Measurements from ENCODE around the gene IRF6.
"Not testable (repeated sequence)": the region's sequence is repeated elsewhere in the genome, so short reads cannot be mapped to it uniquely, and the experiment has no call there.

IRF6 gene

DNA sequence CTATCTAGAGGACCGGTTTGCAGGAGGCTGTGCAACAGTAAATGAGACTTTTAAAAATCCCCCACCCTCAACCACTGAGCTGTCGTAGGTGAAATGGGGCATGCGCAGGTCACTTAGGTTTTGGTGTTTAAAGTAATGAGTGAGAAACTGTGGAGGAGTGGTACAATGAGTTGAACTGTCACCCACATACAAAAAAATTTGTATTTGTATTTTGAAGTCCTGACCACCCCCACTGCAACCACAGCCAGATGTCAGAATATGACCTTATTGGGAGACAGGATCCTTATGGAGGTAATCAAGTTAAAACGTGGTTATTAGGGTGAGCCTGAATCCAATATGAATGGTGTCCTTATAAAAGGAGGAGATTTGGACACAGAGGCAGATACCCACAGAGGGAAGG, 1.6 kb upstream of the IRF6 start:
- H3K27me3 ChIP-seq (ENCODE audit: control insufficient read depth, insufficient read depth, low read length), result peaks cover 24% of the 10 kb centered on the region; the same call in 1 of the 2 replicates
- H3K9me3 ChIP-seq (ENCODE audit: control insufficient read depth, insufficient read depth, low read depth, low read length), result no peaks in the 10 kb centered on the region
- H3K36me3 ChIP-seq (ENCODE audit: control insufficient read depth, insufficient read depth, low read length), result no peaks in the 10 kb centered on the region
- no peak overlapping the region for H3K27ac ChIP-seq (ENCODE audit: low read depth, low read length)
- H3K4me1 ChIP-seq (ENCODE audit: control insufficient read depth, insufficient read depth, low read length), result peaks cover 7% of the 10 kb centered on the region
- H3K9ac ChIP-seq (ENCODE audit: low read length), result no peak overlapping the region
- H3K4me3 ChIP-seq (ENCODE audit: low read depth, low read length), result no peak overlapping the region

DNA sequence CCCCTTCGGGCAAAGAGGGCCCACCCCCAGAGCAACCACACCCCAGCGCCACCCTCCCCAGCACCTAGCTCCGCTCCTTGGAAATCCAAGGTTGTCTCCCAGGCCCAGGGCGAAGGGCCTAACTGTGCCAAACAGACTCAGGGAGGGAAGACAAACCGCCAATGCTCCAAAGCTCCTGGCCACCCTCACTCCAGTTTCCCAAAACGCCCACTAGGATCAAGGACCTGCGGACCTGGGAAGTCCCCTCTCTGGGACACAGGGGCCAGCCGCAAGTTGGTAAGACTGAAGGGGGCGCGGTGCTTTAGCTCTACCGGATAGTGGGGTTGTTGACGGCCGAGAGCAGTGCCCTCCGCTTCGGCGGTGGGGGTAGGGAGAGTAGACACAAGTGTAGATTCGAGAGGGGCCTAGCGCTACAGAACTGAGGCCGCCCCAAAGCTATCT, 581 bp downstream of the IRF6 start:
- Histone ChIP-seq H3K36me3 (ENCODE audit: control insufficient read depth, insufficient read depth, low read length) (no peaks in the 10 kb centered on the region), H3K27ac (ENCODE audit: low read depth, low read length) (no peak overlapping the region), H3K9me3 (ENCODE audit: control insufficient read depth, insufficient read depth, low read depth, low read length) (no peaks in the 10 kb centered on the region), H3K27me3 (ENCODE audit: control insufficient read depth, insufficient read depth, low read length) (peaks cover 26% of the 10 kb centered on the region; the same call in 1 of the 2 replicates), H3K4me3 (ENCODE audit: low read depth, low read length) (peak overlapping the region; percentile 97), H3K9ac (ENCODE audit: low read length) (peak overlapping the region; percentile 55), H3K4me1 (ENCODE audit: control insufficient read depth, insufficient read depth, low read length) (peaks cover 7% of the 10 kb centered on the region)

DNA sequence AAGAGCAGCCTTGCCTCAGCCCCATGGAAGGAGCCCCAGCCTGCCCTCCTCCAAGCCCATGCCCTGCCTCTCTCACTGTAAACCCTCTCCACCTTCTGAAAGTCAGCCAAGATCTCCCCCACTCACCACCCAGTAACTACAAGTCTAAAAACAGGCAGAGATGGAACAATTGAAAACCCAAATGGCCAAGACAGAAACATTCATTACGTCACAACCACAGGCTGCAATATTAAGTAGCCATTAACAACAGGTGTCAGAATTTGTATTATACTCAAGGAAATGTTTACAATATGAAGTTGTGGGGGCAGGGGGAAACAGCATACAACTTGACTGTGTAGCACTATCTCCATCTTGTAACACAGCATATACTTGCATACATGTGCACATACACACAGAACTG, 2.4 kb downstream of the IRF6 start:
- Histone ChIP-seq H3K27me3 (ENCODE audit: control insufficient read depth, insufficient read depth, low read length) (peaks cover 26% of the 10 kb centered on the region; the same call in 1 of the 2 replicates), H3K4me1 (ENCODE audit: control insufficient read depth, insufficient read depth, low read length) (peaks cover 7% of the 10 kb centered on the region), H3K9me3 (ENCODE audit: control insufficient read depth, insufficient read depth, low read depth, low read length) (no peaks in the 10 kb centered on the region), H3K27ac (ENCODE audit: low read depth, low read length) (no peak overlapping the region), H3K4me3 (ENCODE audit: low read depth, low read length) (no peak overlapping the region), H3K9ac (ENCODE audit: low read length) (no peak overlapping the region), H3K36me3 (ENCODE audit: control insufficient read depth, insufficient read depth, low read length) (no peaks in the 10 kb centered on the region)

DNA sequence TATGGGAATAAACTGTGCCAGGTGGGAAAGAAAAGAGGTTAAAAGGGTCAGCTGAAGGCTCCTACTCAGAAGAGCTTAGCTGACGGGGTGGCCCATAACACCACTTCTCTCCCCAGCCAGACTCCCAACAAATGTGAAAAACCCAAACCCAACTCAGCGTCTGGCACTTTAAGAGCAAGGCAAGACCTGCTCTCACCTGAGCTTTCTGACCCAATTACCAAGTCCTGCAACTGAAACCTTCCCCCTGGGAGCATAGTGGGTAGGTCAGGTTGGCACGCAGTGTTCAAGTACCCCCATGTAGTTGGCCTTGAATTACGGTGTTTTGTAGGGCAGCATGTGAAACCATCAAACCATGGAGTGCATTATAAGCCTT, 3.2 kb downstream of the IRF6 start:
- Histone ChIP-seq H3K36me3 (ENCODE audit: control insufficient read depth, insufficient read depth, low read length) (no peaks in the 10 kb centered on the region), H3K4me3 (ENCODE audit: low read depth, low read length) (no peak overlapping the region), H3K9ac (ENCODE audit: low read length) (no peak overlapping the region), H3K4me1 (ENCODE audit: control insufficient read depth, insufficient read depth, low read length) (peaks cover 7% of the 10 kb centered on the region), H3K27ac (ENCODE audit: low read depth, low read length) (no peak overlapping the region), H3K9me3 (ENCODE audit: control insufficient read depth, insufficient read depth, low read depth, low read length) (no peaks in the 10 kb centered on the region), H3K27me3 (ENCODE audit: control insufficient read depth, insufficient read depth, low read length) (peaks cover 26% of the 10 kb centered on the region; the same call in 1 of the 2 replicates)

DNA sequence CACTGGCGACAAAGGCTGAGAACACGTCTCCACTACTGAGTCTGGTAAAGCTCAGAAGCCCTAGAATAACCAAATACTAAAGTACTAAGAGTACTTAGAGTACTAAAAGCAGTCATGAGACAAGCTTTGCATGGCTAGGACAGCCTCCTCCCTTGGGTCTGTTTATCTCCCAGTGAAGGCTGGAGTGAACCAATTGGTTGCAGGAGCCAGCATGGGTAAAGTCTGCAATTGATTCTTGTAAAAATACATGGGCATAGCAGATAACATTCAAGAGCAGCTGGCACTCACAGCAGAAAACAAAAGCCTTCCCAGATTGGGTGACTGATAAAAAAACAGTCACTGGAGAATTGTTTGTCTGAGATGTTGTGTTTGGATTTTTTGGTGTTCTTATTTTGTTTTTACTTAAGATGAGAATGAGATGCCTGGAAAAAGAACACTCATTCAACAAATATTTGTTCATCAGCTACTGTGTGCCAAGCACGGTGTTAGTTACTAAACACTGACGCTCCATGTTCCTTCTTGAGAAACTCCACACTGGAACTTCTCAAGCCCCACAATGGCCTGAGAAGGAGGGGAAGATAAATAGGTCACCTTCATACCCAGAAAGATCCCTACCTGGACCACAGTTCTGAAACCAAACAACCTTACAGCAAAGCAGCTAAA, 3.7 kb downstream of the IRF6 start:
- H3K9me3 ChIP-seq (ENCODE audit: control insufficient read depth, insufficient read depth, low read depth, low read length), result no peaks in the 10 kb centered on the region
- H3K4me1 ChIP-seq (ENCODE audit: control insufficient read depth, insufficient read depth, low read length), result peaks cover 7% of the 10 kb centered on the region
- no peak overlapping the region for H3K9ac ChIP-seq (ENCODE audit: low read length)
- H3K4me3 ChIP-seq (ENCODE audit: low read depth, low read length), result no peak overlapping the region
- no peak overlapping the region for H3K27ac ChIP-seq (ENCODE audit: low read depth, low read length)
- no peaks in the 10 kb centered on the region for H3K36me3 ChIP-seq (ENCODE audit: control insufficient read depth, insufficient read depth, low read length)
- H3K27me3 ChIP-seq (ENCODE audit: control insufficient read depth, insufficient read depth, low read length), result peaks cover 26% of the 10 kb centered on the region; the same call in 1 of the 2 replicates

DNA sequence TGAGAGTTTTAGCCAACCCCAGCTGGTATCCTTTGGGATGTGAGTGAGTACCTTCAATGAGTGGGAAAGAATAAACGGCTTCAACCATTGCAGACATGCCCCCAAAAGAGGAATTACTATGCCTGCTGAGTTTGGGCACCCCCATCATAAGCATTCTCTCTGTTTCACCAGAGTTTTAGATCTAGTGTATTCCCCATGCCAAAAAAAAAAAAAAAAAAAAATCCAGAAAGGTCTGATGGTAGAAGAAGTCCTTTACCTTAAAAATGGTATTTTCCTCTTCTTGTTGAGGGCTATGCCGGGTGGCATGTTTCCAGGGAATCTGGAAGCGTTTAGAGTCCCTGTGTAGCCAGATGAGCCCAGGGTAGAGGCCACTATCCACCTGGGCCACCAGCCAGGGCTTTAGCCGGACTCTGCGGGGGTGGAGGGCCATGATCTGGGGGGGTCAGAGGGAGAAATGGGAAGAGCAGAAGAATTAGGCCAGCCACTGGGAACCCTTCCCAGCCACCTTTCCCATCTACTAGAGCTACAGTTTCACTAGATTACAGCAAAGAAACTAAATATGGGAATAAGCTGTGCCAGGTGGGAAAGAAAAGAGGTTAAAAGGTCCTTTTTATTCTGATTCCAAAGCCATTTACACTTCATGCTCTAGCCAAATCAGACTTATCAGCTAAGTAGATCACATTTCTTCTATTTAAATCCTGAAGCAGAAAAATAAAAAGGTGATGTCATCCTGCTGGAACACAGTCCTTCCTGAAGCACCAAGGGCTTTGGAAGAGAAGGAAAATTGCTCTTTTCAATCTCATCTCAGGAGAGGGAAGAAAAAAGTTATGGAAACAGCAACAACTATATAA, 4.7 kb downstream of the IRF6 start:
- no peak overlapping the region for H3K9ac ChIP-seq (ENCODE audit: low read length)
- H3K4me3 ChIP-seq (ENCODE audit: low read depth, low read length), result no peak overlapping the region

DNA sequence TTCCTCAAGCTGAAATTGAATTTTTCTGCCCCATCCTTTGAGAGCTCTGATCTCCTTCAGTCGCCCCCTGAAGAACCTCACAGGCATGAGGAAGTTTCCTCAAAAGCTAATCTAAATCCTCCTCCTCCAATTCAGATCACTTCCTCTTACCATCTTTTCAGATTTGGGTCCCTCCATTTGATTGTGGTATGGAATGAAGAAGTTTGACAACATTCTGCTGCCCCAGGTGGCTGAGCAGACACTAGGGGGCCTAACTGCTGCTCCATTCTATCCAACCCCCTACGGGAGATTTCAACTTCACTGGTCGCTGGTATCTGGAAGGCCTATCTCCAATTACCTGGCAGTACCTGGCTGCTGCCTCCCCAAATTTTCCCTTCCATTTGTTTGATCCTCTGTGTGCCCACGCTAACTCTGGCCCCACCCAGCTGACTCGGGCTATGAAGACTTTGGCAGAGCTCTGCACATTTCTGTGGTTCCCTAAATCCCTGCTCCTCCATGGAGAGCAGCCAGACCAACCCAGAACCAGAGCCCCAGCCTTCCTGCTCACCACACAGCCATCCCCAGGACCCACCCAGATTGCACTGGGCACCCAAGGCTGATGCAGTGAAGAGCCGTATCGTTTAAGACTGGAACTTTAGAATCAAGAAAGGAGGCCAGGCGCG, 7.8 kb downstream of the IRF6 start:
- Histone ChIP-seq H3K4me3 (ENCODE audit: low read depth, low read length) (no peak overlapping the region), H3K27ac (ENCODE audit: low read depth, low read length) (no peak overlapping the region), H3K9me3 (ENCODE audit: control insufficient read depth, insufficient read depth, low read depth, low read length) (no peaks in the 10 kb centered on the region), H3K27me3 (ENCODE audit: control insufficient read depth, insufficient read depth, low read length) (peaks cover 3% of the 10 kb centered on the region; the same call in 1 of the 2 replicates), H3K36me3 (ENCODE audit: control insufficient read depth, insufficient read depth, low read length) (peaks cover 9% of the 10 kb centered on the region), H3K9ac (ENCODE audit: low read length) (no peak overlapping the region), H3K4me1 (ENCODE audit: control insufficient read depth, insufficient read depth, low read length) (no peaks in the 10 kb centered on the region)

More for the DNA sequence above, 4.7 kb downstream of the IRF6 start:
- Histone ChIP-seq H3K4me1 (ENCODE audit: control insufficient read depth, insufficient read depth, low read length) (peaks cover 4% of the 10 kb centered on the region), H3K9me3 (ENCODE audit: control insufficient read depth, insufficient read depth, low read depth, low read length) (no peaks in the 10 kb centered on the region), H3K27me3 (ENCODE audit: control insufficient read depth, insufficient read depth, low read length) (peaks cover 26% of the 10 kb centered on the region; the same call in 1 of the 2 replicates), H3K36me3 (ENCODE audit: control insufficient read depth, insufficient read depth, low read length) (no peaks in the 10 kb centered on the region), H3K27ac (ENCODE audit: low read depth, low read length) (no peak overlapping the region)

DNA sequence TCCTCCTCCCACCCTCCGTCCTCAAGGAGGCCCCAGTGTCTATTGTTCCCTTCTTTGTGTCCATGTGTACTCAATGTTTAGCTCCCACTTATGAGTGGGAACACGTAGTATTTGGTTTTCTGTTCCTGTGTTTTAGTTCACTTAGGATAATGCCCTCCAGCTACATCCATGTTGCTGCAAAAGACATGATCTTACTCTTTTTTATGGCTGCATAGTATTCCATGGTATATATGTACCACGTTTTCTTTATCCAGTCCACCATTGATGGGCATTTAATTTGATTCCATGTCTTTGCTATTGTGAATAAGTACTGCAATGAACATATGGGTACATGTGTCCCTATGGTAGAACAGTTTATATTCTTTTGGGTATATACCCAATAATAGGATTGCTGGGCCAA, 12.2 kb downstream of the IRF6 start:
- not testable (repeated sequence) for H3K9ac ChIP-seq (ENCODE audit: low read length); H3K27me3 ChIP-seq (ENCODE audit: control insufficient read depth, insufficient read depth, low read length); H3K4me1 ChIP-seq (ENCODE audit: control insufficient read depth, insufficient read depth, low read length); H3K27ac ChIP-seq (ENCODE audit: low read depth, low read length); H3K4me3 ChIP-seq (ENCODE audit: low read depth, low read length); H3K9me3 ChIP-seq (ENCODE audit: control insufficient read depth, insufficient read depth, low read depth, low read length)
- H3K36me3 ChIP-seq (ENCODE audit: control insufficient read depth, insufficient read depth, low read length), result peaks cover 25% of the 10 kb centered on the region

DNA sequence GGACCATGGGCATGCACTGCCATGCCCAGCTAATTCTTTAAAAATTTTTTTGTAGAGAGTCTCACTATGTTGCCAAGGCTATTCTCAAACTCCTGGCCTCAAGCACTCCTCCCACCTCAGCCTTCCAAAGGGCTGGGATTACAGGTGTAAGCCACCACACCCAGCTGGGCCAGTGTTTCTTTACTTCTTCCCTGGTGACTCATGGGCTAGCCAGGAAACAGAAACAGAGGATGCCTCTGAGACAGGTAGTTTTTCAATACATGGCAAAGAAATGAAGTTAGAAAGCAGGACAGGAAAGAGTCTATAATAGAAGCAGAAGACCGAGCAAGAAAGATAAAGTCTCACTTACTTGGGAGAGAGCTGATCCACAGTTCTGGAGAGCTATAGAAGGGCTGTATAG, 14.0 kb downstream of the IRF6 start:
- H3K27me3 ChIP-seq (ENCODE audit: control insufficient read depth, insufficient read depth, low read length), result peaks cover 11% of the 10 kb centered on the region; the same call in 1 of the 2 replicates
- H3K36me3 ChIP-seq (ENCODE audit: control insufficient read depth, insufficient read depth, low read length), result peaks cover 25% of the 10 kb centered on the region
- H3K4me1 ChIP-seq (ENCODE audit: control insufficient read depth, insufficient read depth, low read length), result no peaks in the 10 kb centered on the region
- no peaks in the 10 kb centered on the region for H3K9me3 ChIP-seq (ENCODE audit: control insufficient read depth, insufficient read depth, low read depth, low read length)
- H3K4me3 ChIP-seq (ENCODE audit: low read depth, low read length), result no peak overlapping the region
- H3K27ac ChIP-seq (ENCODE audit: low read depth, low read length), result no peak overlapping the region
- no peak overlapping the region for H3K9ac ChIP-seq (ENCODE audit: low read length)

DNA sequence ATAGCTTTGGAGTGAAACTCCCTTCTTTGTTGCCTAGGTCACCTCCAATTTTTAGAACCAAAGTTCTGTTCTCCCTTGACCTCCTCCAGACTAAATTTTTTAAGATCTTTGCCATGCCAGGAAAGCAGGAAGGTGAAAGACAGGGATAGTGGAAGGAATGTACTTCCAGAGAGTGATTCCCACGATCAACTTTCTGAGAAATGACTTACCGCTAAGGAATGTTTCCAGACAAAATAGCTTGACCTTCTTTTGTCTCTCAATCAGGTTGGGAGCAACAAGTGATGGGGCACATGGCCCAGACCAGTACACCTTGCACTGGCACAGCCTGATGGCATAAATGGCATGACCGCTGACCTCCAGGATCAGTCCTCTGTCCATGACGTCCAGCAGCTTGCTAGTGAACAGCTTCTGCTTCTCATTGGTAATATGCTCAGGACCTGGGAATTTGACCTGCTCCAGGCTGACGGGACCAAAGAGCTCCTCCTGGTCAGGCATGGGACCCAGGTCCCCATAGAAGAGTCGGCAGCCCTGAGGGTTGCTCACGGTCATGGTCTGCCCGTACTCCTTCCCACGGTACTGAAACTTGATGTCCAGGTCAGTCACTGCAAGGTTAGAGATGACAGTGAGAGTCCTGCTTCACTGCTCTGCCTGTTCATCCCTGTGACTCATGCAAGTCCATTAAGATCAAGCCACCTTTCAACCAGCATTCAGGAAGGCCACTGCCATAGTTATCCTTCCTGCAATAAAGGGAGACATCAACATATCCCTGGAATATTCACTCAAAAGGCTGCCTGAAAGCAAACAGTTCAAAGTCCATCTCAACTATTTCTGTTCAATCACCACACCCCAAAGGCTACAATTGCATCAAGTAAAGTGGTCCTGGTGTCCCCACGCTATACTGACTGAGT, 15.4 kb downstream of the IRF6 start:
- Histone ChIP-seq H3K4me3 (ENCODE audit: low read depth, low read length) (no peak overlapping the region), H3K36me3 (ENCODE audit: control insufficient read depth, insufficient read depth, low read length) (peaks cover 25% of the 10 kb centered on the region), H3K9ac (ENCODE audit: low read length) (no peak overlapping the region), H3K4me1 (ENCODE audit: control insufficient read depth, insufficient read depth, low read length) (no peaks in the 10 kb centered on the region), H3K9me3 (ENCODE audit: control insufficient read depth, insufficient read depth, low read depth, low read length) (no peaks in the 10 kb centered on the region), H3K27me3 (ENCODE audit: control insufficient read depth, insufficient read depth, low read length) (peaks cover 16% of the 10 kb centered on the region; the same call in 1 of the 2 replicates), H3K27ac (ENCODE audit: low read depth, low read length) (no peak overlapping the region)

Data from HUES6 (cell line).